Endothelial cell of umbilical vein (primary cell): ENCODE measurements around the gene ST6GALNAC3. TPM values are rescaled to one million over a fixed set of nuclear protein-coding genes. Genes with fewer than 3 reads are reported as not detected.

Experiments used
- BruUV-seq: library from RNA; stranded (reverse); fragments of 400-500 nt; replicated peaks from 2 replicates; lab custom pipeline; 2021; lab: Mats Ljungman, UMichigan
- CTCF ChIA-PET: fragments of 300-600, 350-600 bp; sonication (Branson Sonifier 250); formaldehyde crosslinking; loops from one replicate; lab custom pipeline; 2021; ENCODE audit warnings: antibody characterized with exemption, inconsistent platforms; lab: Charles Lee
- POLR2A ChIA-PET: fragments of 300-600, 350-600 bp; sonication (Branson Sonifier 250); formaldehyde crosslinking; loops from one replicate; lab custom pipeline; 2021; ENCODE audit warnings: antibody characterized with exemption, inconsistent platforms; lab: Charles Lee
- DNase-seq: peaks from one replicate; pipeline ENCODE4 v3.0.0-alpha.2; 2011; ENCODE audit warnings: low read depth, low spot score
- FAIRE-seq: peaks from 2 replicates; lab custom pipeline; 2011; peaks lifted over from hg19 to GRCh38; lab: Jason Lieb, UNC
- H2AFZ ChIP-seq: 2 replicates; pipeline ENCODE4 v1.6.0; 2012; ENCODE audit warnings: low read depth, low read length, control low read depth, inconsistent platforms
- H3K27ac ChIP-seq: 2 replicates; pipeline ENCODE4 v1.5.1; 2011; ENCODE audit warnings: low read depth, mild to moderate bottlenecking, control low read depth, low read length, moderate library complexity; ENCODE audit not compliant: insufficient read depth
- H3K27me3 ChIP-seq, 2 experiments: 2 replicates each; pipeline versions ENCODE4 v1.6.0 to v1.6.1; 2011; ENCODE audit warnings: low read length in 2 of 2, mixed read lengths in 1 of 2; ENCODE audit not compliant: control insufficient read depth in 2 of 2, insufficient read depth in 2 of 2
- H3K36me3 ChIP-seq, 2 experiments: 2 replicates in 1 of 2; 3 replicates in 1 of 2; pipeline ENCODE4 v1.5.1; 2011; ENCODE audit warnings: low read length in 2 of 2, mild to moderate bottlenecking in 1 of 2, moderate library complexity in 1 of 2; ENCODE audit not compliant: control insufficient read depth in 2 of 2, insufficient read depth in 2 of 2; ENCODE audit errors: extremely low read depth in 1 of 2
- H3K4me1 ChIP-seq: 3 replicates; pipeline ENCODE4 v1.5.1; 2011; ENCODE audit warnings: mild to moderate bottlenecking, low read length; ENCODE audit not compliant: control insufficient read depth, insufficient read depth; ENCODE audit errors: extremely low read depth
- H3K4me2 ChIP-seq: 2 replicates; pipeline ENCODE4 v1.6.1; 2011; ENCODE audit warnings: low read length, control low read depth, mixed read lengths; ENCODE audit not compliant: insufficient read depth
- H3K4me3 ChIP-seq, 3 experiments: fragments of 200-600 bp in 1 of 3; sonication (generic), shearing (Covaris generic) in 1 of 3; replicated peaks in 1 of 3; 2 replicates each; pipeline ENCODE4 v1.5.1; 2011 to 2016; ENCODE audit warnings: control low read depth in 3 of 3, low read length in 3 of 3, mild to moderate bottlenecking in 2 of 3, inconsistent platforms in 1 of 3, low read depth in 1 of 3, moderate library complexity in 1 of 3; ENCODE audit not compliant: insufficient read depth in 1 of 3
- H3K79me2 ChIP-seq: 2 replicates; pipeline ENCODE4 v1.6.0; 2012; ENCODE audit warnings: low read length, inconsistent platforms; ENCODE audit not compliant: control insufficient read depth, insufficient read depth
- H3K9ac ChIP-seq: replicated peaks from 2 replicates; pipeline ENCODE3; 2011; ENCODE audit warnings: low read length, control low read depth; ENCODE audit not compliant: insufficient read depth; ENCODE audit errors: extremely low read depth
- H3K9me1 ChIP-seq: replicated peaks from 3 replicates; pipeline ENCODE4 v1.6.0; 2011; ENCODE audit warnings: mild to moderate bottlenecking, low read length; ENCODE audit not compliant: control insufficient read depth, insufficient read depth; ENCODE audit errors: extremely low read depth
- H3K9me3 ChIP-seq: replicated peaks from 2 replicates; pipeline ENCODE4 v1.5.1; 2012; ENCODE audit warnings: low read length, inconsistent platforms; ENCODE audit not compliant: control insufficient read depth, insufficient read depth
- H4K20me1 ChIP-seq: replicated peaks from 2 replicates; pipeline ENCODE3; 2011; ENCODE audit warnings: mild to moderate bottlenecking, low read length; ENCODE audit not compliant: control insufficient read depth, insufficient read depth; ENCODE audit errors: extremely low read depth
- EZH2 ChIP-seq: IDR thresholded peaks from 2 replicates; pipeline ENCODE4 v1.6.1; 2012; ENCODE audit warnings: borderline replicate concordance, low read depth, mild to moderate bottlenecking, moderate library complexity, low read length, inconsistent platforms; ENCODE audit not compliant: severe bottlenecking
- FOS ChIP-seq: IDR thresholded peaks from 2 replicates; pipeline ENCODE4 v1.6.1; 2011; ENCODE audit warnings: mild to moderate bottlenecking, low read length, moderate library complexity, borderline replicate concordance; ENCODE audit not compliant: insufficient read depth
- GATA2 ChIP-seq: IDR thresholded peaks from 2 replicates; pipeline ENCODE4 v1.7.0; 2011; ENCODE audit warnings: low read depth, mild to moderate bottlenecking, moderate library complexity, mixed read lengths, low read length; ENCODE audit not compliant: insufficient read length, insufficient read depth
- JUN ChIP-seq: IDR thresholded peaks from 2 replicates; pipeline ENCODE4 v1.6.1; 2011; ENCODE audit warnings: borderline replicate concordance, low read depth; ENCODE audit not compliant: insufficient read length, insufficient read depth
- MYC ChIP-seq: IDR thresholded peaks from one replicate; pipeline ENCODE4 v1.6.1; 2011; ENCODE audit warnings: mild to moderate bottlenecking, low read depth, low read length
- POLR2A ChIP-seq: IDR thresholded peaks from 2 replicates; pipeline ENCODE4 v1.6.1; 2012; ENCODE audit warnings: low read depth, mild to moderate bottlenecking, control low read depth, low read length
- POLR2AphosphoS5 ChIP-seq: IDR thresholded peaks from 2 replicates; pipeline ENCODE4 v1.6.1; 2012; ENCODE audit warnings: low read depth, mild to moderate bottlenecking, control low read depth, low read length, moderate library complexity; ENCODE audit not compliant: insufficient read depth
- dilution Hi-C: fragments of 300-500 bp; cut with MboI; formaldehyde crosslinking; loops from one replicate; pipeline ENCODE4 v1.15.0; 2019; ENCODE audit warnings: low sequenced_read_pairs; ENCODE audit not compliant: extremely low pct_ligation_motif_present
- intact Hi-C: fragments of 100-400 bp; cut with micrococcal nuclease; formaldehyde crosslinking; loops from one replicate; pipeline ENCODE4 v1.10.0; 2022
- polyA plus RNA-seq, 4 experiments: library from polyadenylated mRNA; depleted of rRNA in 3 of 4; stranded (reverse) in 3 of 4; unstranded in 1 of 4; fragments of >200 nt; gene quantifications; 2 replicates each; pipeline versions ENCODE4 v1.2.1 to v1.2.3, GENCODE V29; 2011 to 2012; ENCODE audit warnings: missing spikeins in 1 of 4
- total RNA-seq: library from RNA; stranded (reverse); gene quantifications from 2 replicates; pipeline ENCODE4 v1.2.3, GENCODE V29; 2021
- TF ChIP-seq, protein P1 (sequence below): IDR thresholded peaks from 2 replicates; pipeline ENCODE4 v1.6.1; 2011; ENCODE audit not compliant: insufficient read depth, insufficient read length
- TF ChIP-seq, protein P2 (sequence below), 2 donors: IDR thresholded peaks; 1 replicate in 1 of 2; 2 replicates in 1 of 2; pipeline ENCODE4 v1.5.1; 2011; ENCODE audit warnings: low read length in 2 of 2, mild to moderate bottlenecking in 2 of 2, moderate library complexity in 2 of 2, control low read depth in 1 of 2, inconsistent platforms in 1 of 2, low read depth in 1 of 2; ENCODE audit not compliant: insufficient read depth in 1 of 2; ENCODE audit errors: extremely low read depth in 1 of 2

ST6GALNAC3 gene
- total and polyA plus RNA-seq, 2 donors (not counting 3 experiments of a cell fraction or from before 2014, with no cell fraction given): 7.6 to 48.3 TPM

DNA sequence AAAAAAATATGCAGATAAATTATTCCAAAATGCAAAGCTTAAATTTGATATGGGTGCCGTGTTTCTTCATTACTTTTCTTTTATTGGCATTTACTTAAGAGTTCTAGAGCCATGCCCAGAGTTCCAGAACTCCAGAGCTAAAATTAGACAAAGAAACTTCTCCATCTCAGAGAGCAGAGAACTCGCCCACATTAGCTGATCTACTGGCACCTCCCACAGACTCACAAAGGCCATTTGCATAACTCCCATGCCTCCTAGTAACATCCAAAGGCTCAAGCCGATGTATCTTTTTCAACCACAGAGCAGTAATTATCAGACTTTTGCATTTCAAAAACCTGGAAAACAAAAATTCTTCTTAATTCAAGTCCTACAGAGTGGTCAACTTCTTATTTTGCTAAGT is 468.9 kb downstream of the ST6GALNAC3 start:
- H3K36me3 ChIP-seq: no peaks in the 10 kb centered on the region
- H3K4me1 ChIP-seq: no peaks in the 10 kb centered on the region
- no peaks in the 10 kb centered on the region for H3K27me3 ChIP-seq
- ChIA-PET POLR2A (no interaction called here), CTCF (no interaction called here)
- intact Hi-C loops (no loop called here), dilution Hi-C loops (no loop called here)
- FAIRE-seq (no peak), DNase-seq (no peak)
- no peak overlapping the region for H3K4me3 ChIP-seq
- no peak for TF ChIP-seq MYC
- TF ChIP-seq EZH2: no peak
- TF ChIP-seq FOS: no peak
- TF ChIP-seq, protein P1, sequence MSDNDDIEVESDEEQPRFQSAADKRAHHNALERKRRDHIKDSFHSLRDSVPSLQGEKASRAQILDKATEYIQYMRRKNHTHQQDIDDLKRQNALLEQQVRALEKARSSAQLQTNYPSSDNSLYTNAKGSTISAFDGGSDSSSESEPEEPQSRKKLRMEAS: no peak
- no peak for TF ChIP-seq POLR2AphosphoS5
- TF ChIP-seq GATA2: no peak
- TF ChIP-seq, protein P2, sequence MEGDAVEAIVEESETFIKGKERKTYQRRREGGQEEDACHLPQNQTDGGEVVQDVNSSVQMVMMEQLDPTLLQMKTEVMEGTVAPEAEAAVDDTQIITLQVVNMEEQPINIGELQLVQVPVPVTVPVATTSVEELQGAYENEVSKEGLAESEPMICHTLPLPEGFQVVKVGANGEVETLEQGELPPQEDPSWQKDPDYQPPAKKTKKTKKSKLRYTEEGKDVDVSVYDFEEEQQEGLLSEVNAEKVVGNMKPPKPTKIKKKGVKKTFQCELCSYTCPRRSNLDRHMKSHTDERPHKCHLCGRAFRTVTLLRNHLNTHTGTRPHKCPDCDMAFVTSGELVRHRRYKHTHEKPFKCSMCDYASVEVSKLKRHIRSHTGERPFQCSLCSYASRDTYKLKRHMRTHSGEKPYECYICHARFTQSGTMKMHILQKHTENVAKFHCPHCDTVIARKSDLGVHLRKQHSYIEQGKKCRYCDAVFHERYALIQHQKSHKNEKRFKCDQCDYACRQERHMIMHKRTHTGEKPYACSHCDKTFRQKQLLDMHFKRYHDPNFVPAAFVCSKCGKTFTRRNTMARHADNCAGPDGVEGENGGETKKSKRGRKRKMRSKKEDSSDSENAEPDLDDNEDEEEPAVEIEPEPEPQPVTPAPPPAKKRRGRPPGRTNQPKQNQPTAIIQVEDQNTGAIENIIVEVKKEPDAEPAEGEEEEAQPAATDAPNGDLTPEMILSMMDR (IDR thresholded peaks at IDR 0.05; ENCODE audit: extremely low read depth in 1 of 2, insufficient read depth in 1 of 2, low read depth in 1 of 2, low read length in 2 of 2): no peak
- no peak for TF ChIP-seq POLR2A
- no peak for TF ChIP-seq JUN
- no peak overlapping the region for H2AFZ ChIP-seq
- no peaks in the 10 kb centered on the region for H3K9me3 ChIP-seq
- H4K20me1 ChIP-seq: no peaks in the 10 kb centered on the region
- no TSS peak for BruUV-seq
- H3K9ac ChIP-seq: no peak overlapping the region
- H3K27ac ChIP-seq: no peak overlapping the region
- no peak overlapping the region for H3K4me2 ChIP-seq
- no peaks in the 10 kb centered on the region for H3K79me2 ChIP-seq
- no peaks in the 10 kb centered on the region for H3K9me1 ChIP-seq
